Epidermal melanocyte (primary cell): ENCODE measurements around the gene ARID3A.
"Not testable (repeated sequence)": the region's sequence is repeated elsewhere in the genome, so short reads cannot be mapped to it uniquely, and the experiment has no call there.

Source experiments
- DNase-seq: peaks from one replicate; pipeline ENCODE4 v3.0.0; 2011; ENCODE audit warnings: low spot score; ENCODE audit not compliant: insufficient read length

ARID3A gene

GRCh38 chr19:1015782-1016646, 90.2 kb downstream of the ARID3A start:
- DNase-seq, result no peak

- peak; percentile 60 for DNase-seq
Measured at GRCh38 chr19:1016647-1017114, 90.8 kb downstream of the ARID3A start.

- no peak for DNase-seq
Measured at GRCh38 chr19:1017115-1017905, 91.5 kb downstream of the ARID3A start.

- no peak for DNase-seq
Measured at GRCh38 chr19:1017906-1018305, 92.1 kb downstream of the ARID3A start.

GRCh38 chr19:1018393-1018792, 92.6 kb downstream of the ARID3A start:
- DNase-seq, result no peak

GRCh38 chr19:1018932-1019615, 93.2 kb downstream of the ARID3A start:
- no peak for DNase-seq

- no peak for DNase-seq
Measured at GRCh38 chr19:1019616-1019961, 93.8 kb downstream of the ARID3A start.

- DNase-seq, result no peak
Measured at GRCh38 chr19:1019980-1020867, 94.4 kb downstream of the ARID3A start.

- peak; percentile 98 for DNase-seq
Measured at GRCh38 chr19:1020868-1021425, 95.1 kb downstream of the ARID3A start, which contains the start of gene TMEM259. Gene TMEM259 (minus strand): TSS chr19:1021123. CDS start chr19:1020996, 127 bp downstream.

- not testable (repeated sequence) for DNase-seq
Measured at GRCh38 chr19:1023883-1024188, 98.0 kb downstream of the ARID3A start.

GRCh38 chr19:1025080-1025479, 99.2 kb downstream of the ARID3A start:
- not testable (repeated sequence) for DNase-seq
